Mesenchymal stem cell (in vitro differentiated cells and primary cell): ENCODE measurements around the gene TSPAN31.

ENCODE experiments used
- DNase-seq: peaks from one replicate; pipeline ENCODE4 v3.0.0-alpha.2; 2013
- H2AFZ ChIP-seq: one replicate; pipeline ENCODE4 v1.6.1; 2013; ENCODE audit warnings: low read depth, mild to moderate bottlenecking, control low read depth, inconsistent platforms, low read length, moderate library complexity
- H2AK5ac ChIP-seq: 2 replicates; pipeline ENCODE4 v1.6.1; 2013; ENCODE audit warnings: low read length, moderate library complexity, mild to moderate bottlenecking, inconsistent platforms; ENCODE audit not compliant: severe bottlenecking
- H2BK120ac ChIP-seq: one replicate; pipeline ENCODE4 v1.6.1; 2013; ENCODE audit warnings: low read depth, mild to moderate bottlenecking, inconsistent platforms, low read length, moderate library complexity
- H2BK12ac ChIP-seq, 2 experiments: one replicate each; pipeline ENCODE4 v1.6.1; 2013; ENCODE audit warnings: inconsistent platforms in 2 of 2, low read length in 2 of 2, mild to moderate bottlenecking in 2 of 2, moderate library complexity in 2 of 2, control low read depth in 1 of 2
- H2BK15ac ChIP-seq: one replicate; pipeline ENCODE4 v1.6.1; 2013; ENCODE audit warnings: mild to moderate bottlenecking, low read depth, inconsistent platforms; ENCODE audit not compliant: poor library complexity, severe bottlenecking
- H2BK5ac ChIP-seq: 2 replicates; pipeline ENCODE4 v1.6.1; 2013; ENCODE audit warnings: low read depth, mild to moderate bottlenecking, low read length, control low read depth, inconsistent platforms; ENCODE audit not compliant: poor library complexity, severe bottlenecking
- H3K14ac ChIP-seq, 2 experiments: one replicate each; pipeline ENCODE4 v1.6.1; 2013; ENCODE audit warnings: inconsistent platforms in 2 of 2, low read length in 2 of 2, control low read depth in 1 of 2, mild to moderate bottlenecking in 1 of 2, moderate library complexity in 1 of 2
- H3K18ac ChIP-seq, 2 experiments: one replicate each; pipeline ENCODE4 v1.6.1; 2013; ENCODE audit warnings: inconsistent platforms in 2 of 2, low read length in 2 of 2, control low read depth in 1 of 2, low read depth in 1 of 2, mild to moderate bottlenecking in 1 of 2
- H3K23ac ChIP-seq, 2 experiments: one replicate each; pipeline ENCODE4 v1.6.1; 2013; ENCODE audit warnings: inconsistent platforms in 2 of 2, low read length in 2 of 2, mild to moderate bottlenecking in 2 of 2, moderate library complexity in 2 of 2, control low read depth in 1 of 2
- H3K27ac ChIP-seq: 2 replicates; pipeline ENCODE4 v1.5.1; 2013; ENCODE audit warnings: mild to moderate bottlenecking, moderate library complexity, low read length, control low read depth, inconsistent platforms; ENCODE audit not compliant: poor library complexity, severe bottlenecking
- H3K27me3 ChIP-seq, 2 experiments: 2 replicates each; pipeline versions ENCODE4 v1.6.1 to v1.7.0; 2013; ENCODE audit warnings: low read length in 2 of 2, mild to moderate bottlenecking in 2 of 2, moderate library complexity in 2 of 2, control low read depth in 1 of 2, inconsistent platforms in 1 of 2; ENCODE audit not compliant: control insufficient read depth in 1 of 2, insufficient read depth in 1 of 2
- H3K36me3 ChIP-seq, 2 experiments: 2 replicates each; pipeline versions ENCODE4 v1.6.1 to v1.7.0; 2013; ENCODE audit warnings: low read length in 2 of 2, control low read depth in 1 of 2, inconsistent platforms in 1 of 2, low read depth in 1 of 2, mild to moderate bottlenecking in 1 of 2; ENCODE audit not compliant: insufficient read depth in 2 of 2, control insufficient read depth in 1 of 2
- H3K4ac ChIP-seq, 2 experiments: one replicate each; pipeline ENCODE4 v1.6.1; 2013; ENCODE audit warnings: inconsistent platforms in 2 of 2, low read length in 2 of 2, mild to moderate bottlenecking in 2 of 2, moderate library complexity in 2 of 2, control low read depth in 1 of 2, low read depth in 1 of 2
- H3K4me1 ChIP-seq: 2 replicates; pipeline ENCODE4 v1.6.1; 2013; ENCODE audit warnings: low read depth, low read length, control low read depth; ENCODE audit not compliant: control insufficient read depth, insufficient read depth
- H3K4me2 ChIP-seq: 2 replicates; pipeline ENCODE4 v1.6.1; 2013; ENCODE audit warnings: low read length, mild to moderate bottlenecking, inconsistent platforms; ENCODE audit not compliant: poor library complexity, severe bottlenecking
- H3K4me3 ChIP-seq, 2 experiments: 2 replicates each; pipeline versions ENCODE4 v1.5.1 to v1.7.0; 2013; ENCODE audit warnings: low read length in 2 of 2, mild to moderate bottlenecking in 2 of 2, control low read depth in 1 of 2, low read depth in 1 of 2; ENCODE audit not compliant: insufficient read depth in 1 of 2
- H3K79me1 ChIP-seq: replicated peaks from 2 replicates; pipeline ENCODE4 v1.6.1; 2013; ENCODE audit warnings: mild to moderate bottlenecking, control low read depth, low read length, inconsistent platforms; ENCODE audit not compliant: poor library complexity, severe bottlenecking
- H3K9ac ChIP-seq: 2 replicates; pipeline ENCODE4 v1.7.0; 2013; ENCODE audit warnings: mild to moderate bottlenecking, low read length, moderate library complexity
- H3K9me3 ChIP-seq: 2 replicates; pipeline ENCODE4 v1.7.0; 2013; ENCODE audit warnings: mild to moderate bottlenecking, low read length; ENCODE audit not compliant: control insufficient read depth
- H4K8ac ChIP-seq: one replicate; pipeline ENCODE4 v1.6.1; 2013; ENCODE audit warnings: inconsistent platforms, mild to moderate bottlenecking, low read length, moderate library complexity
- H4K91ac ChIP-seq: one replicate; pipeline ENCODE4 v1.6.1; 2013; ENCODE audit warnings: mild to moderate bottlenecking, low read length, inconsistent platforms
- WGBS: methylation state at CpG from one replicate; pipeline ENCODE4 v1.1.7; 2013; ENCODE audit warnings: mixed read lengths; 5-methylcytosine and 5-hydroxymethylcytosine counted together

Gene TSPAN31

GRCh38 chr12:57741844-57742738, 2.7 kb upstream of the TSPAN31 start:
- Histone ChIP-seq H3K79me1 (no peaks in the 10 kb centered on the region), H3K18ac (no peak overlapping the region)

GRCh38 chr12:57743769-57744168, 1.1 kb upstream of the TSPAN31 start:
- no peak for DNase-seq
- H3K14ac ChIP-seq = no peak overlapping the region
- no peaks in the 10 kb centered on the region for H3K9me3 ChIP-seq
- no peak overlapping the region for H3K4ac ChIP-seq
- no peak overlapping the region for H3K18ac ChIP-seq
- H3K23ac ChIP-seq = no peak overlapping the region
- WGBS = 93% methylated on average over 2 of the region's 2 CpGs
- H4K8ac ChIP-seq = no peak overlapping the region
- no peak overlapping the region for H2AK5ac ChIP-seq
- H2BK15ac ChIP-seq = no peak overlapping the region
- H2BK5ac ChIP-seq = no peak overlapping the region
- H3K27me3 ChIP-seq = peaks cover 37 to 38% of the 10 kb centered on the region in 2 experiments
- H2AFZ ChIP-seq = no peak overlapping the region
- H3K27ac ChIP-seq = no peak overlapping the region
- no peak overlapping the region for H3K4me2 ChIP-seq
- H3K36me3 ChIP-seq = peaks cover 10 to 30% of the 10 kb centered on the region in 2 experiments
- peak overlapping the region; percentile 98 for H3K9ac ChIP-seq
- H2BK120ac ChIP-seq = no peak overlapping the region
- H4K91ac ChIP-seq = no peak overlapping the region
- no peak overlapping the region for H2BK12ac ChIP-seq
- peak overlapping the region in 1 of 2 experiments; percentile 96 for H3K4me3 ChIP-seq
- peaks cover 6% of the 10 kb centered on the region for H3K79me1 ChIP-seq
- peaks cover 9% of the 10 kb centered on the region for H3K4me1 ChIP-seq

More at GRCh38 chr12:57741844-57742738, 2.7 kb upstream of the TSPAN31 start:
- no peak overlapping the region for H3K4me2 ChIP-seq
- no peak overlapping the region for H2BK15ac ChIP-seq
- WGBS = 56% methylated on average over 14 of the region's 14 CpGs
- peaks cover 47 to 48% of the 10 kb centered on the region in 2 experiments for H3K27me3 ChIP-seq
- H3K36me3 ChIP-seq = peaks cover 5 to 14% of the 10 kb centered on the region in 2 experiments
- H3K4me1 ChIP-seq = peaks cover 25% of the 10 kb centered on the region
- H2BK12ac ChIP-seq = no peak overlapping the region
- no peak overlapping the region for H2BK5ac ChIP-seq
- no peak overlapping the region for H2BK120ac ChIP-seq
- H4K91ac ChIP-seq = no peak overlapping the region
- H2AK5ac ChIP-seq = no peak overlapping the region
- no peak overlapping the region for H3K4ac ChIP-seq
- H2AFZ ChIP-seq = no peak overlapping the region
- H3K4me3 ChIP-seq = no peak overlapping the region
- no peak overlapping the region for H3K27ac ChIP-seq
- H3K23ac ChIP-seq = no peak overlapping the region
- H3K9me3 ChIP-seq = no peaks in the 10 kb centered on the region
- no peak overlapping the region for H4K8ac ChIP-seq
- no peak for DNase-seq
- H3K14ac ChIP-seq = no peak overlapping the region
- no peak overlapping the region for H3K9ac ChIP-seq

- no peak overlapping the region for H3K14ac ChIP-seq
- peak overlapping the region; percentile 82 for H3K27ac ChIP-seq
- WGBS = 40% methylated on average over 19 of the region's 21 CpGs
Observed at GRCh38 chr12:57744194-57744776, 554 bp upstream of the TSPAN31 start.

GRCh38 chr12:57745485-57745881, 644 bp downstream of the TSPAN31 start:
- Histone ChIP-seq H4K8ac (peak overlapping the region; percentile 83), H3K4me1 (peaks cover 11% of the 10 kb centered on the region), H3K79me1 (peaks cover 11% of the 10 kb centered on the region), H3K4me3 (peak overlapping the region; percentile 77 to 96), H3K9ac (peak overlapping the region; percentile 98), H2BK12ac (peak overlapping the region in 1 of 2 experiments; percentile 61), H3K9me3 (no peaks in the 10 kb centered on the region), H3K14ac (peak overlapping the region in 1 of 2 experiments; percentile 37), H3K27ac (peak overlapping the region; percentile 51), H3K4ac (peak overlapping the region; percentile 97 to 98), H4K91ac (peak overlapping the region; percentile 92), H3K36me3 (peaks cover 22 to 45% of the 10 kb centered on the region in 2 experiments), H2BK5ac (no peak overlapping the region), H2BK15ac (peak overlapping the region; percentile 41), H3K27me3 (peaks cover 21% of the 10 kb centered on the region in 2 experiments), H3K4me2 (peak overlapping the region; percentile 79), H2BK120ac (no peak overlapping the region), H3K18ac (peak overlapping the region; percentile 76 to 78), H3K23ac (peak overlapping the region in 1 of 2 experiments; percentile 34), H2AFZ (no peak overlapping the region), H2AK5ac (peak overlapping the region; percentile 81)
- no peak for DNase-seq
- WGBS = 66% methylated on average over 8 of the region's 8 CpGs

More at GRCh38 chr12:57744194-57744776, 554 bp upstream of the TSPAN31 start:
- H3K4me3 ChIP-seq = peak overlapping the region; percentile 51 to 96
- H2BK12ac ChIP-seq = no peak overlapping the region
- peak overlapping the region; percentile 68 for H2BK15ac ChIP-seq
- peak overlapping the region; percentile 73 for H4K8ac ChIP-seq
- peaks cover 33% of the 10 kb centered on the region in 2 experiments for H3K27me3 ChIP-seq
- peak overlapping the region; percentile 36 for H2AFZ ChIP-seq
- no peak overlapping the region for H2BK5ac ChIP-seq
- H3K36me3 ChIP-seq = peaks cover 15 to 36% of the 10 kb centered on the region in 2 experiments
- peak overlapping the region; percentile 65 to 67 for H3K18ac ChIP-seq
- no peak overlapping the region for H3K23ac ChIP-seq
- peaks cover 9% of the 10 kb centered on the region for H3K4me1 ChIP-seq
- H3K4ac ChIP-seq = peak overlapping the region in 1 of 2 experiments; percentile 24
- H2BK120ac ChIP-seq = peak overlapping the region; percentile 77
- DNase-seq = no peak
- peak overlapping the region; percentile 29 for H2AK5ac ChIP-seq
- peak overlapping the region; percentile 79 for H3K4me2 ChIP-seq
- peak overlapping the region; percentile 98 for H3K9ac ChIP-seq
- peak overlapping the region; percentile 84 for H4K91ac ChIP-seq
- H3K79me1 ChIP-seq = peaks cover 9% of the 10 kb centered on the region
- H3K9me3 ChIP-seq = no peaks in the 10 kb centered on the region
